SK-N-MC (cell line): ENCODE measurements around the gene FBLL1.

ENCODE experiments used
- EZH2 ChIP-seq: fragments of 200-600 bp; sonication (generic); IDR thresholded peaks from one replicate; pipeline ENCODE4 v1.6.1; 2017; ENCODE audit warnings: antibody characterized with exemption
- POLR2AphosphoS5 ChIP-seq: IDR thresholded peaks from 2 replicates; pipeline ENCODE4 v1.6.1; 2012; ENCODE audit warnings: mild to moderate bottlenecking, low read depth, low read length, borderline replicate concordance

GRCh38 chr5:168580227-168580508 lies 51.1 kb downstream of the FBLL1 start:
- no peak for TF ChIP-seq POLR2AphosphoS5
- no peak for TF ChIP-seq EZH2
